ENCODE results near the gene PIP4K2C. TPM values are rescaled to one million over a fixed set of nuclear protein-coding genes. Genes with fewer than 3 reads are reported as not detected.
"Not testable (repeated sequence)": the region's sequence is repeated elsewhere in the genome, so short reads cannot be mapped to it uniquely, and the experiment has no call there.

PIP4K2C gene
- total RNA-seq, 1 donor from 2014 or later: 22.8 TPM

GRCh38 chr12:57550641-57551549, 40.1 kb upstream of the PIP4K2C start:
- Mint-ChIP-seq H3K9me3 (no peaks in the 10 kb centered on the region), H3K36me3 (ENCODE audit: low read depth) (peaks cover 2% of the 10 kb centered on the region), H3K27me3 (ENCODE audit: insufficient read depth) (peaks cover 15% of the 10 kb centered on the region), H3K4me1 (ENCODE audit: low read depth) (peaks cover 28% of the 10 kb centered on the region), H3K4me3 (peak overlapping the region; percentile 72), H3K27ac (peak overlapping the region; percentile 11)
- DNase-seq (ENCODE audit: low spot score): no peak
- intact Hi-C loops (cut with micrococcal nuclease): loop anchor here (1.0 to 5.0 kb wide), 2 partner anchors 7 to 61 kb away; partner anchors contain the start of gene ARHGEF25

DNA sequence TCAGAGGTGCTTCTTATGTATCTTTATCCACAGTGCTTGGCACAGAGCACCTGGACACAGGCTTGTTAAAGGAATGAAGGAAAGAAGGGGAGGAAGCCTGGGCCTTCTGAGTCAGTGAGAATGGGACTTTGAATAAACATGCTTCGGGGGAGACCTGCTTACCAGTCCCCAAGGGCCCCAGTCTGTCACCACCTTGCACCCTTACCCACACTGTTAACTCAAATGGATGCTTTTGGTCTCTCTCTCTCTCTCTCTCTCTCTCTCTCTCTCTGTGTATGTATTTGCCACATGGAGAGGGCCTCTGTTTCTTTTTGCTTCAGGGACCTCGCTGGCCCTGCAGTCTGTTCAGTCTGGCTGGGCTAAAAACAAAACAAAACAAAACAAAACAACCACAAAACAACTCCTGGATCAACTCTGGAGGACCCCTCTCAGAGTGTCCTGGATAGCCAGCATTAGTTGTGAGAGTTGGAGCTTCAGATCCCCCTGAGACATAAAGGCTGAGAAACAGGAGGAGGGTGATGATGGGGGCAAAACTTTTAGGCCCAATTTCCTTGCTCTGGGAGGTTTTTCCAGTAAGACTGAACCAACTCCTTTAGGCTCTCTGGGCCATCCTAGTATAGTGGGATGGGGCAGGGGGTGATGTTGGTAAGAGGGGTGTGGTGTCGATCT, 39.2 kb upstream of the PIP4K2C start:
- peaks cover 15% of the 10 kb centered on the region for H3K27me3 Mint-ChIP-seq (ENCODE audit: insufficient read depth)
- no peak for DNase-seq (ENCODE audit: low spot score)
- no peaks in the 10 kb centered on the region for H3K9me3 Mint-ChIP-seq
- peak overlapping the region; percentile 72 for H3K4me3 Mint-ChIP-seq
- H3K4me1 Mint-ChIP-seq (ENCODE audit: low read depth): peaks cover 23% of the 10 kb centered on the region
- no peak overlapping the region for H3K27ac Mint-ChIP-seq
- intact Hi-C loops (cut with micrococcal nuclease): loop anchor here (5.0 kb wide), 1 partner anchor 61 kb away; the partner anchor contains the start of gene ARHGEF25
- no peaks in the 10 kb centered on the region for H3K36me3 Mint-ChIP-seq (ENCODE audit: low read depth)

- no peaks in the 10 kb centered on the region for H3K36me3 Mint-ChIP-seq (ENCODE audit: low read depth)
- no peak for DNase-seq (ENCODE audit: low spot score)
- H3K27ac Mint-ChIP-seq: no peak overlapping the region
- no peaks in the 10 kb centered on the region for H3K9me3 Mint-ChIP-seq
- peaks cover 12% of the 10 kb centered on the region for H3K27me3 Mint-ChIP-seq (ENCODE audit: insufficient read depth)
- H3K4me1 Mint-ChIP-seq (ENCODE audit: low read depth): peaks cover 19% of the 10 kb centered on the region
- intact Hi-C loops (cut with micrococcal nuclease): loop anchor here (5.0 kb wide), 1 partner anchor 60 kb away; the partner anchor contains the start of gene ARHGEF25
- no peak overlapping the region for H3K4me3 Mint-ChIP-seq
Measured at GRCh38 chr12:57552306-57552651, 38.7 kb upstream of the PIP4K2C start.

GRCh38 chr12:57552835-57553313, 38.1 kb upstream of the PIP4K2C start:
- Mint-ChIP-seq H3K27ac (no peak overlapping the region), H3K36me3 (ENCODE audit: low read depth) (no peaks in the 10 kb centered on the region), H3K27me3 (ENCODE audit: insufficient read depth) (peaks cover 11% of the 10 kb centered on the region), H3K4me3 (no peak overlapping the region), H3K9me3 (no peaks in the 10 kb centered on the region), H3K4me1 (ENCODE audit: low read depth) (peaks cover 13% of the 10 kb centered on the region)
- intact Hi-C loops (cut with micrococcal nuclease): loop anchor here (5.0 kb wide), 1 partner anchor 59 kb away; the partner anchor contains the start of gene ARHGEF25
- DNase-seq (ENCODE audit: low spot score): no peak

GRCh38 chr12:57553343-57554202, 37.4 kb upstream of the PIP4K2C start:
- Mint-ChIP-seq H3K36me3 (ENCODE audit: low read depth) (no peaks in the 10 kb centered on the region), H3K27me3 (ENCODE audit: insufficient read depth) (peaks cover 11% of the 10 kb centered on the region), H3K4me3 (no peak overlapping the region), H3K9me3 (no peaks in the 10 kb centered on the region), H3K27ac (no peak overlapping the region), H3K4me1 (ENCODE audit: low read depth) (peaks cover 13% of the 10 kb centered on the region)
- no peak for DNase-seq (ENCODE audit: low spot score)
- intact Hi-C loops (cut with micrococcal nuclease): loop anchor here (5.0 kb wide), 1 partner anchor 59 kb away; the partner anchor contains the start of gene ARHGEF25

DNA sequence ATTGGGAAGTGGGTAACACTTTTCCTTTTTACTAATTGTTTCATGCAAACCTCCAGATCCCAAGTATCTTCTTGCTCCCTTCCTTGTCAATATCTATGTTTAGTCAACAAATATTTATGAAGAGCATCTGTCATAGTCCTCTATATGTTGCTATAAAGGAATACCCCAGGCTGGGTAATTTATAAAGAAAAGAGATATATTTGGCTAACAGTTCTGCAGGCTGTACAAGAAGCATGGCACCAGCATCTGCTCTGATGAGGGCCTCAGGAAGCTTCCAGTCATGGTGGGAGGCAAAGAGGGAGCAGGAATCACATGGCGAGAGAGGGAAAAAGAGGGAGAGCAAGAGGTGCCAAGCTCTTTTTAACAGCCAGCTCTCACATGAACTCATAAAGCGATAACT, 36.5 kb upstream of the PIP4K2C start:
- no peak overlapping the region for H3K4me3 Mint-ChIP-seq
- intact Hi-C loops (cut with micrococcal nuclease): loop anchor here (5.0 kb wide), 1 partner anchor 58 kb away; the partner anchor contains the start of gene ARHGEF25
- H3K27me3 Mint-ChIP-seq (ENCODE audit: insufficient read depth): peaks cover 4% of the 10 kb centered on the region
- peaks cover 10% of the 10 kb centered on the region for H3K4me1 Mint-ChIP-seq (ENCODE audit: low read depth)
- H3K9me3 Mint-ChIP-seq: no peaks in the 10 kb centered on the region
- H3K27ac Mint-ChIP-seq: no peak overlapping the region
- no peak for DNase-seq (ENCODE audit: low spot score)
- H3K36me3 Mint-ChIP-seq (ENCODE audit: low read depth): no peaks in the 10 kb centered on the region

- H3K4me1 Mint-ChIP-seq (ENCODE audit: low read depth): peaks cover 8% of the 10 kb centered on the region
- intact Hi-C loops (cut with micrococcal nuclease): loop anchor here (5.0 kb wide), 1 partner anchor 57 kb away; the partner anchor contains the start of gene ARHGEF25
- no peaks in the 10 kb centered on the region for H3K36me3 Mint-ChIP-seq (ENCODE audit: low read depth)
- no peaks in the 10 kb centered on the region for H3K9me3 Mint-ChIP-seq
- DNase-seq (ENCODE audit: low spot score): no peak
- no peak overlapping the region for H3K27ac Mint-ChIP-seq
- peaks cover 4% of the 10 kb centered on the region for H3K27me3 Mint-ChIP-seq (ENCODE audit: insufficient read depth)
- H3K4me3 Mint-ChIP-seq: no peak overlapping the region
Measured at GRCh38 chr12:57554897-57555296, 36.1 kb upstream of the PIP4K2C start.

- no peaks in the 10 kb centered on the region for H3K36me3 Mint-ChIP-seq (ENCODE audit: low read depth)
- no peak overlapping the region for H3K4me3 Mint-ChIP-seq
- no peak for DNase-seq (ENCODE audit: low spot score)
- peaks cover 11% of the 10 kb centered on the region for H3K27me3 Mint-ChIP-seq (ENCODE audit: insufficient read depth)
- intact Hi-C loops (cut with micrococcal nuclease): loop anchor here (1.0 kb wide), 1 partner anchor 9 kb away; the partner anchor contains the start of gene KIF5A
- no peaks in the 10 kb centered on the region for H3K4me1 Mint-ChIP-seq (ENCODE audit: low read depth)
- H3K27ac Mint-ChIP-seq: no peak overlapping the region
- H3K9me3 Mint-ChIP-seq: no peaks in the 10 kb centered on the region
Measured at GRCh38 chr12:57558864-57559263, 32.1 kb upstream of the PIP4K2C start.

GRCh38 chr12:57560516-57560915, 30.5 kb upstream of the PIP4K2C start:
- Mint-ChIP-seq H3K9me3 (no peaks in the 10 kb centered on the region), H3K36me3 (ENCODE audit: low read depth) (no peaks in the 10 kb centered on the region), H3K4me1 (ENCODE audit: low read depth) (no peaks in the 10 kb centered on the region), H3K27me3 (ENCODE audit: insufficient read depth) (peaks cover 15% of the 10 kb centered on the region), H3K27ac (no peak overlapping the region), H3K4me3 (no peak overlapping the region)
- no peak for DNase-seq (ENCODE audit: low spot score)
- intact Hi-C loops (cut with micrococcal nuclease): no loop called here

GRCh38 chr12:57561117-57561516, 29.9 kb upstream of the PIP4K2C start:
- H3K4me3 Mint-ChIP-seq; intact Hi-C loops (cut with micrococcal nuclease); H3K4me1 Mint-ChIP-seq (ENCODE audit: low read depth); H3K27ac Mint-ChIP-seq; H3K36me3 Mint-ChIP-seq (ENCODE audit: low read depth); DNase-seq (ENCODE audit: low spot score); H3K9me3 Mint-ChIP-seq: not testable (repeated sequence)
- peaks cover 15% of the 10 kb centered on the region for H3K27me3 Mint-ChIP-seq (ENCODE audit: insufficient read depth)

DNA sequence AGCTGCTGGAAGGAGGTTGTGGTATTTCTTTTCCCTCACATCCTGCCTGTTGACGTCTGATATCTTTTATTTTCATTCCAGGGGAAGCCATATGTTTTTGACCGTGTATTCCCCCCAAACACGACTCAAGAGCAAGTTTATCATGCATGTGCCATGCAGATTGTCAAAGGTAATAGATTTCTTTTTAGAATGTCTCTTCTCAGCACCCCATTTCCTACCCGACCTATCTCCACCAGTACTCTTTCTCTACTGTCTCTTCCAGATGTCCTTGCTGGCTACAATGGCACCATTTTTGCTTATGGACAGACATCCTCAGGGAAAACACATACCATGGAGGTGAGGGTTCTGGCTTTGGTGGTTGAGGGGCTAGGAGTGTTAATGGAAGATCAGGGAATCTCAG, 27.6 kb upstream of the PIP4K2C start:
- DNase-seq (ENCODE audit: low spot score): no peak
- Mint-ChIP-seq H3K27me3 (ENCODE audit: insufficient read depth) (peaks cover 12% of the 10 kb centered on the region), H3K36me3 (ENCODE audit: low read depth) (no peaks in the 10 kb centered on the region), H3K4me3 (no peak overlapping the region), H3K9me3 (no peaks in the 10 kb centered on the region), H3K27ac (no peak overlapping the region), H3K4me1 (ENCODE audit: low read depth) (no peaks in the 10 kb centered on the region)
- intact Hi-C loops (cut with micrococcal nuclease): no loop called here

DNA sequence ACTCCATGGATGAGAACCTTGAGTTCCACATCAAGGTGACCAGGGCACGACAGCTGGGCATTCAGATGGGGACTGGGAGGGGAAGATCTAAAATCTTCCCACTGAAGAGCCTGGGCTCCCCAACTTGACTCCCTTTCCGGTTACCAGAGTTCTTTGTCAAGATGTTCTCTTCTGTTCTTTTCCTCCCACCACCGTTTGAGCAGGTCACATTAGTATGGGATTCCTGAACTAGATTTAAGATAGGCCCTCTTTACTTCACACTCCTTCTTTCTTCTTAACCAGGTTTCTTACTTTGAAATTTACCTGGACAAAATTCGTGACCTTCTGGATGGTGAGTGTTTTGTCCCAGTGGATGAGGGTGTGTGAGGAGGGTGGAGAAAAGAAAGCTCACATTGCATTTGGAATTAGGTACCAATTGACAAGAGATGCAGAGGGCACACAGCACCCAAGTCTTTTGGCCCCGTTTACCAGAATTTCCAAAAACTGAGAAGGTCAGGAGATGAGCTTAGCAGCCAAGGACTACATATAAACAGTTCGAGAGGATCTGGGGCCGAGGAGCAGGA, 26.7 kb upstream of the PIP4K2C start:
- Mint-ChIP-seq H3K4me1 (ENCODE audit: low read depth) (no peaks in the 10 kb centered on the region), H3K36me3 (ENCODE audit: low read depth) (no peaks in the 10 kb centered on the region), H3K9me3 (no peaks in the 10 kb centered on the region), H3K4me3 (no peak overlapping the region), H3K27ac (no peak overlapping the region), H3K27me3 (ENCODE audit: insufficient read depth) (peaks cover 12% of the 10 kb centered on the region)
- no peak for DNase-seq (ENCODE audit: low spot score)
- intact Hi-C loops (cut with micrococcal nuclease): no loop called here
